ENCODE data around the gene SPRING1. TPM values are rescaled to one million over a fixed set of nuclear protein-coding genes. Genes with fewer than 3 reads are reported as not detected.

SPRING1 gene
- total and polyA plus RNA-seq, 2 of the 4 experiments (the other 2 are of a cell fraction), result 12.4 to 14.0 TPM

- Histone ChIP-seq H3K9me1 (ENCODE audit: insufficient read depth, low read length) (no peaks in the 10 kb centered on the region), H3K14ac (replicated peaks; ENCODE audit: low read depth, low read length) (no peak overlapping the region), H3K18ac (ENCODE audit: low read depth, low read length) (no peak overlapping the region), H2BK120ac (ENCODE audit: low read depth, low read length) (no peak overlapping the region), H3K79me1 (ENCODE audit: low read depth in 1 of 2, low read length in 2 of 2) (no peaks in the 10 kb centered on the region), H3K4ac (ENCODE audit: low read depth, low read length) (no peak overlapping the region), H4K91ac (ENCODE audit: insufficient read depth, low read depth, low read length) (no peak overlapping the region), H3K4me1 (ENCODE audit: control insufficient read depth, insufficient read depth, low read length) (no peaks in the 10 kb centered on the region), H2AFZ (replicated peaks; ENCODE audit: low read length, poor library complexity) (no peak overlapping the region), H2BK20ac (ENCODE audit: low read depth, low read length) (no peak overlapping the region), H3K9me3 (ENCODE audit: control insufficient read depth, insufficient read depth, low read length) (no peaks in the 10 kb centered on the region), H2BK5ac (ENCODE audit: low read depth, low read length, poor library complexity, severe bottlenecking) (no peak overlapping the region), H4K5ac (ENCODE audit: low read depth, low read length) (no peak overlapping the region), H2BK15ac (ENCODE audit: low read depth, low read length) (no peak overlapping the region), H3K9ac (ENCODE audit: low read depth, low read length) (no peak overlapping the region), H4K20me1 (ENCODE audit: insufficient read depth, low read length) (no peaks in the 10 kb centered on the region), H2AK5ac (ENCODE audit: low read depth, low read length) (no peak overlapping the region), H3K4me3 (ENCODE audit: insufficient read depth, low read depth, low read length) (no peak overlapping the region), H3K36me3 (ENCODE audit: control insufficient read depth, insufficient read depth, low read length) (no peaks in the 10 kb centered on the region), H2AK9ac (replicated peaks; ENCODE audit: low read depth, low read length, poor library complexity) (no peak overlapping the region), H3K27ac (ENCODE audit: insufficient read depth, low read length) (no peak overlapping the region), H3K23ac (ENCODE audit: low read depth, low read length) (no peak overlapping the region), H3K27me3 (ENCODE audit: control insufficient read depth, insufficient read depth, low read length) (no peaks in the 10 kb centered on the region), H3K4me2 (ENCODE audit: low read depth, low read length) (no peak overlapping the region), H3K56ac (ENCODE audit: extremely low read depth, insufficient read depth, low read length) (no peak overlapping the region), H4K8ac (ENCODE audit: low read depth in 2 of 2, low read length in 2 of 2) (no peak overlapping the region)
- DNase-seq, result no peak
- 89% methylated on average over 3 of the region's 11 CpGs; no CpG with 5 or more reads in 1 of the 2 experiments for WGBS, 2 experiments (ENCODE audit: extremely low coverage in 2 of 2, insufficient read length in 1 of 2)
- POLR2A ChIA-PET (ENCODE audit: unreplicated experiment), result interaction anchor here (0.7 kb wide), 1 partner anchor 42 kb away, joined by 3 read pairs; no protein-coding TSS in a partner anchor
- TF ChIP-seq MXI1 (IDR thresholded peaks at IDR 0.05; ENCODE audit: borderline replicate concordance, low read depth, low read length) (no peak), MAFK (IDR thresholded peaks at IDR 0.05; ENCODE audit: low read depth, low read length) (no peak)
- dilution Hi-C loops (cut with HindIII; ENCODE audit: low sequenced_read_pairs, unreplicated experiment), result no loop called here
- intact Hi-C loops (cut with micrococcal nuclease), result no loop called here
- ATAC-seq (ENCODE audit: low read depth), result no peak
- CTCF ChIA-PET, result no interaction called here
- no TSS peak for BruUV-seq (replicated peaks)
- in situ Hi-C loops (cut with MboI; ENCODE audit: low sequenced_read_pairs), result no loop called here
These were observed 22.8 kb upstream of the SPRING1 start for GRCh38 chr12:116760622-116761020.
